WTC11 (cell line): ENCODE data around the gene BANF2. TPM values are rescaled to one million over a fixed set of nuclear protein-coding genes. Genes with fewer than 3 reads are reported as not detected.

Source experiments
- ATAC-seq: fragments of 200-7000 bp; cut with Tn5 transposase; 2 replicates; pipeline ENCODE4 v1.10.0; 2021; ENCODE audit warnings: mild to moderate bottlenecking, moderate library complexity
- CTCF ChIA-PET: fragments of 300-600 bp; sonication (Branson Sonifier 250); formaldehyde crosslinking; loops from one replicate; lab custom pipeline; 2021; ENCODE audit warnings: antibody characterized with exemption; lab: Charles Lee
- POLR2A ChIA-PET: fragments of 350-600 bp; sonication (Branson Sonifier 250); formaldehyde crosslinking; loops from one replicate; lab custom pipeline; 2021; ENCODE audit warnings: antibody characterized with exemption; lab: Charles Lee
- DNase-seq: peaks from one replicate; pipeline ENCODE4 v3.0.0; 2021; ENCODE audit warnings: low spot score
- H3K27ac Mint-ChIP-seq: 2 replicates; pipeline ENCODE4 v1.8.0; 2021; ENCODE audit warnings: mixed read lengths
- H3K27me3 Mint-ChIP-seq: 2 replicates; pipeline ENCODE4 v1.8.0; 2021; ENCODE audit warnings: low read depth, mild to moderate bottlenecking, moderate library complexity, mixed read lengths
- H3K36me3 Mint-ChIP-seq: 2 replicates; pipeline ENCODE4 v1.8.0; 2021; ENCODE audit warnings: mixed read lengths
- H3K4me1 Mint-ChIP-seq: 2 replicates; pipeline ENCODE4 v1.8.0; 2022; ENCODE audit warnings: mixed read lengths
- H3K4me3 Mint-ChIP-seq: 2 replicates; pipeline ENCODE4 v1.8.0; 2021; ENCODE audit warnings: mild to moderate bottlenecking, moderate library complexity, mixed read lengths
- H3K9me3 Mint-ChIP-seq: 2 replicates; pipeline ENCODE4 v1.8.0; 2021; ENCODE audit warnings: mixed read lengths
- AFF4 ChIP-seq: sonication (generic); formaldehyde crosslinking; IDR thresholded peaks from 2 replicates; pipeline ENCODE4 v1.8.1; 2023; ENCODE audit warnings: mild to moderate bottlenecking, missing genetic modification reagents, borderline replicate concordance
- AR ChIP-seq: fragments of 250-450 bp; sonication (Bioruptor Pico); IDR thresholded peaks from 2 replicates; pipeline ENCODE4 v1.9.0; 2021; ENCODE audit warnings: mild to moderate bottlenecking
- ARID4B ChIP-seq: sonication (generic); formaldehyde crosslinking; IDR thresholded peaks from 2 replicates; pipeline ENCODE4 v1.8.0; 2023; ENCODE audit warnings: missing genetic modification reagents, mild to moderate bottlenecking, borderline replicate concordance
- ATF3 ChIP-seq: sonication (generic); formaldehyde crosslinking; conservative IDR thresholded peaks from 2 replicates; pipeline ENCODE4 v1.8.1; 2022; ENCODE audit warnings: mild to moderate bottlenecking, missing genetic modification reagents
- CTCF ChIP-seq: fragments of 200-600 bp; IDR thresholded peaks from 2 replicates; pipeline ENCODE4 v1.8.0; 2022; ENCODE audit warnings: antibody characterized with exemption
- ELF4 ChIP-seq: sonication (generic); formaldehyde crosslinking; IDR thresholded peaks from 2 replicates; pipeline ENCODE4 v1.8.1; 2022; ENCODE audit warnings: low read depth, mild to moderate bottlenecking, moderate library complexity, missing genetic modification reagents
- FOXP1 ChIP-seq: sonication (generic); formaldehyde crosslinking; IDR thresholded peaks from 2 replicates; pipeline ENCODE4 v1.8.0; 2022; ENCODE audit warnings: missing genetic modification reagents, mild to moderate bottlenecking, moderate library complexity, borderline replicate concordance
- FOXP4 ChIP-seq: sonication (generic); formaldehyde crosslinking; IDR thresholded peaks from 2 replicates; pipeline ENCODE4 v1.8.0; 2022; ENCODE audit warnings: mild to moderate bottlenecking, missing genetic modification reagents
- MLX ChIP-seq: sonication (generic); formaldehyde crosslinking; IDR thresholded peaks from 2 replicates; pipeline ENCODE4 v1.8.1; 2023; ENCODE audit warnings: mild to moderate bottlenecking, missing genetic modification reagents, moderate library complexity
- ZNF512 ChIP-seq: sonication (generic); formaldehyde crosslinking; IDR thresholded peaks from 2 replicates; pipeline ENCODE4 v1.8.1; 2022; ENCODE audit warnings: missing genetic modification reagents, borderline replicate concordance
- total RNA-seq: library from RNA; stranded (reverse); gene quantifications from 3 replicates; pipeline ENCODE4 v1.2.3, GENCODE V29; 2021

The BANF2 gene
- total RNA-seq, 1 experiment from 2014 or later: not detected

- TF ChIP-seq MLX (CRISPR knock-in tag) (no peak), CTCF (no peak), AFF4 (CRISPR knock-in tag) (no peak), FOXP4 (no peak), FOXP1 (no peak), ARID4B (no peak), ATF3 (CRISPR knock-in tag) (no peak), ZNF512 (CRISPR knock-in tag) (no peak), ELF4 (CRISPR knock-in tag) (no peak), AR (CRISPR knock-in tag) (no peak)
- no peak overlapping the region for H3K27ac Mint-ChIP-seq
- ATAC-seq: no peak
- no peak overlapping the region for H3K4me3 Mint-ChIP-seq
- CTCF ChIA-PET: no interaction called here
- no peak for DNase-seq
- POLR2A ChIA-PET: no interaction called here
- H3K9me3 Mint-ChIP-seq: peaks cover 6% of the 10 kb centered on the region
- H3K27me3 Mint-ChIP-seq: peaks cover under 1% of the 10 kb centered on the region; the same call in 1 of the 2 replicates
- peaks cover 29% of the 10 kb centered on the region for H3K4me1 Mint-ChIP-seq
- H3K36me3 Mint-ChIP-seq: peaks cover 4% of the 10 kb centered on the region
Observed at GRCh38 chr20:17766226-17766625, 66.5 kb downstream of the BANF2 start.
